Liver (tissue), 9 donors: ENCODE results near the gene MYO9B. TPM values are rescaled to one million over a fixed set of nuclear protein-coding genes. Genes with fewer than 3 reads are reported as not detected.

ENCODE experiments used
- DNase-seq: peaks from one replicate; pipeline ENCODE4 v3.0.0-alpha.2; 2017; ENCODE audit warnings: low spot score
- H3K27ac ChIP-seq, 2 donors: one replicate each; pipeline ENCODE4 v1.7.0; 2013; ENCODE audit warnings: inconsistent platforms in 2 of 2, low read length in 2 of 2, control low read depth in 1 of 2, low read depth in 1 of 2, mild to moderate bottlenecking in 1 of 2
- H3K27me3 ChIP-seq, 4 donors: one replicate each; pipeline versions ENCODE4 v1.6.1 to v1.7.0; 2013; ENCODE audit warnings: low read length in 3 of 4, inconsistent platforms in 1 of 4, mild to moderate bottlenecking in 1 of 4, moderate library complexity in 1 of 4; ENCODE audit not compliant: control insufficient read depth in 4 of 4, insufficient read depth in 4 of 4
- H3K36me3 ChIP-seq, 4 donors: one replicate each; pipeline versions ENCODE4 v1.6.1 to v1.7.0; 2013; ENCODE audit warnings: low read length in 3 of 4, mild to moderate bottlenecking in 3 of 4, low read depth in 1 of 4, moderate library complexity in 1 of 4; ENCODE audit not compliant: control insufficient read depth in 4 of 4, insufficient read depth in 3 of 4
- H3K4me1 ChIP-seq, 4 donors: one replicate each; pipeline versions ENCODE4 v1.6.1 to v1.7.0; 2013; ENCODE audit warnings: low read length in 3 of 4, mild to moderate bottlenecking in 3 of 4, moderate library complexity in 1 of 4; ENCODE audit not compliant: control insufficient read depth in 4 of 4, insufficient read depth in 4 of 4
- H3K4me3 ChIP-seq, 3 donors: one replicate each; pipeline versions ENCODE4 v1.6.1 to v1.7.0; 2013; ENCODE audit warnings: low read length in 3 of 3, control low read depth in 1 of 3, low read depth in 1 of 3, mild to moderate bottlenecking in 1 of 3
- H3K9ac ChIP-seq, 2 donors: one replicate each; pipeline ENCODE4 v1.7.0; 2013; ENCODE audit warnings: low read length in 2 of 2, mild to moderate bottlenecking in 2 of 2, moderate library complexity in 2 of 2, control low read depth in 1 of 2, low read depth in 1 of 2
- H3K9me3 ChIP-seq, 4 donors: one replicate each; pipeline versions ENCODE4 v1.6.1 to v1.7.0; 2013; ENCODE audit warnings: low read length in 3 of 4; ENCODE audit not compliant: control insufficient read depth in 4 of 4
- FOXA1 ChIP-seq: IDR thresholded peaks from 2 replicates; pipeline ENCODE4 v1.6.1; 2016; ENCODE audit warnings: antibody characterized with exemption
- FOXA2 ChIP-seq: IDR thresholded peaks from 2 replicates; pipeline ENCODE4 v1.6.1; 2016; ENCODE audit warnings: antibody characterized with exemption
- GABPA ChIP-seq, 2 donors: IDR thresholded peaks in 1 of 2; conservative IDR thresholded peaks in 1 of 2; 2 replicates each; pipeline ENCODE4 v1.6.1; 2016; ENCODE audit warnings: antibody characterized with exemption in 2 of 2, mild to moderate bottlenecking in 1 of 2, moderate library complexity in 1 of 2
- HNF4A ChIP-seq, 2 donors: conservative IDR thresholded peaks; 2 replicates each; pipeline ENCODE4 v1.6.1; 2016; ENCODE audit warnings: antibody characterized with exemption in 2 of 2, mild to moderate bottlenecking in 2 of 2
- HNF4G ChIP-seq: IDR thresholded peaks from 2 replicates; pipeline ENCODE4 v1.6.1; 2016; ENCODE audit warnings: antibody characterized with exemption
- JUND ChIP-seq, 2 donors: IDR thresholded peaks; 2 replicates each; pipeline ENCODE4 v1.6.1; 2016; ENCODE audit warnings: antibody characterized with exemption in 2 of 2
- NR2F2 ChIP-seq: IDR thresholded peaks from 2 replicates; pipeline ENCODE4 v1.6.1; 2016; ENCODE audit warnings: antibody characterized with exemption
- RAD21 ChIP-seq, 2 donors: IDR thresholded peaks; 2 replicates each; pipeline ENCODE4 v1.6.1; 2016; ENCODE audit warnings: antibody characterized with exemption in 2 of 2, mild to moderate bottlenecking in 2 of 2
- RXRA ChIP-seq, 2 donors: IDR thresholded peaks; 2 replicates each; pipeline ENCODE4 v1.6.1; 2017 to 2018; ENCODE audit warnings: antibody characterized with exemption in 2 of 2, mild to moderate bottlenecking in 1 of 2
- SP1 ChIP-seq: IDR thresholded peaks from 2 replicates; pipeline ENCODE4 v1.6.1; 2018; ENCODE audit warnings: antibody characterized with exemption, mild to moderate bottlenecking
- TAF1 ChIP-seq: conservative IDR thresholded peaks from 2 replicates; pipeline ENCODE4 v1.6.1; 2016; ENCODE audit warnings: antibody characterized with exemption, mild to moderate bottlenecking
- YY1 ChIP-seq: IDR thresholded peaks from 2 replicates; pipeline ENCODE4 v1.6.1; 2016; ENCODE audit warnings: antibody characterized with exemption, mild to moderate bottlenecking
- WGBS: extraction: QIAGEN DNeasy Blood & Tissue Kit; methylation state at CpG from one replicate; pipeline ENCODE4 v1.1.7; 2013; 5-methylcytosine and 5-hydroxymethylcytosine counted together
- polyA plus RNA-seq, 2 donors: library from polyadenylated mRNA; stranded (reverse) in 1 of 2; unstranded in 1 of 2; fragments of 200-250 nt in 1 of 2; fragments of >200 nt in 1 of 2; fragmentation: Nextera tagmentation in 1 of 2; extraction: Ambion mirVana in 1 of 2; gene quantifications; one replicate each; pipeline versions ENCODE4 v1.2.1 to v1.2.3, GENCODE V29; 2013 to 2015
- total RNA-seq, 2 donors: library from RNA; depleted of rRNA; stranded (reverse); fragments of >200 nt; gene quantifications; one replicate each; pipeline ENCODE4 v1.2.3, GENCODE V29; 2014
- TF ChIP-seq, protein P1 (sequence below): fragments of 150-350 bp; IDR thresholded peaks from 2 replicates; pipeline ENCODE4 v1.5.1; 2017; ENCODE audit warnings: improper control_type of control experiment, low read depth, low read length; ENCODE audit not compliant: missing input control
- TF ChIP-seq, protein P2 (sequence below): IDR thresholded peaks from 2 replicates; pipeline ENCODE4 v1.6.1; 2016; ENCODE audit warnings: antibody characterized with exemption, mild to moderate bottlenecking
- TF ChIP-seq, protein P3 (sequence below): IDR thresholded peaks from 2 replicates; pipeline ENCODE4 v1.6.1; 2016; ENCODE audit warnings: antibody characterized with exemption
- TF ChIP-seq, protein P4 (sequence below): IDR thresholded peaks from 2 replicates; pipeline ENCODE4 v1.6.1; 2016; ENCODE audit warnings: antibody characterized with exemption
- TF ChIP-seq, protein P5 (sequence below): IDR thresholded peaks from 2 replicates; pipeline ENCODE4 v1.6.1; 2016; ENCODE audit warnings: antibody characterized with exemption
- donor health status: healthy.
- donor health status: healthy.
- donor health status: healthy.
- donor health status: healthy.
- donor health status: healthy.

MYO9B gene
- total and polyA plus RNA-seq, 4 donors = 9.1 to 32.5 (median 21.0) TPM

DNA sequence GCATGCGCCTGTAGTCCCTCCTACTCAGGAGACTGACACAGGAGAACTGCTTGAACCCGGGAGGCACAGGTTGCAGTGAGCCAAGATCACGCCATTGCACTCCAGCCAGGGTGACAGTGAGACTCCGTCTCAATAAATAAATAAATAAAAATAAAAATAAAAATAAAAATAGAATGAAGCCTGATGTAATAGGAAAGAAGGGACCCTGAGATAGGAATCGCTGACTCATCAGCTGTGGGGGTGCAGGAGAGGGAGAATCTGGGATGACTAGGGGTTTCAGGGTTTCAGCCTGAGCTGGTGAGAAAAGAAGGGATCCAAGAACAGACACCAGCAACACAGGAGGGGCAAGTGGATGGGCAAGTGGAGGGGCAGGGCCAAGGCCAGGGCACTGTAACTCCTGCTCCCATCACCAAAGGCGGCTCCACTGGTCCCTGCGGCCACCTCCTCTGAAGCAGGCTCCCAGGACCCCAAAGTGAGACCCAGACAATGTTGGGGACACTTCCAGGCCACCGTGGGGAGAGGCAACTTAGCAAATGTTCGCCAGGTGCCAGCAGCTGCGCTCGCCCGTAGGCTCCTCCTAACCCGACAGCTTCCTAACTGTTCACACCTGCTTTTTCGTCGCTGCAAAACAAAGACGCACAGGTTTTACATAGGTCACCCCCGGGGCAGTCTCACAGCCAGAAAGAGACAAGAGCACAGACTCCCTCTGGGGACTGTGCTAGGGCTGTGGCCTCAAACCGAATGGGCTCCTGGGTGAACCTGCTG lies 1.5 kb upstream of the MYO9B start:
- peak overlapping the region; percentile 73 to 91 (median 89) for H3K4me3 ChIP-seq
- H3K27ac ChIP-seq = peak overlapping the region in 1 of 2 donors; percentile 71
- no peaks in the 10 kb centered on the region for H3K27me3 ChIP-seq
- no peak for DNase-seq
- no peaks in the 10 kb centered on the region for H3K9me3 ChIP-seq
- no peak for TF ChIP-seq SP1
- no peak for TF ChIP-seq YY1
- TF ChIP-seq NR2F2 = no peak
- no peak for TF ChIP-seq FOXA1
- TF ChIP-seq GABPA (IDR thresholded peaks at IDR 0.05 in 1 of 2, conservative IDR thresholded peaks at IDR 0.05 in 1 of 2) = no peak
- no peak for TF ChIP-seq JUND (IDR thresholded peaks at IDR 0.05)
- TF ChIP-seq TAF1 = no peak
- TF ChIP-seq, protein P1, sequence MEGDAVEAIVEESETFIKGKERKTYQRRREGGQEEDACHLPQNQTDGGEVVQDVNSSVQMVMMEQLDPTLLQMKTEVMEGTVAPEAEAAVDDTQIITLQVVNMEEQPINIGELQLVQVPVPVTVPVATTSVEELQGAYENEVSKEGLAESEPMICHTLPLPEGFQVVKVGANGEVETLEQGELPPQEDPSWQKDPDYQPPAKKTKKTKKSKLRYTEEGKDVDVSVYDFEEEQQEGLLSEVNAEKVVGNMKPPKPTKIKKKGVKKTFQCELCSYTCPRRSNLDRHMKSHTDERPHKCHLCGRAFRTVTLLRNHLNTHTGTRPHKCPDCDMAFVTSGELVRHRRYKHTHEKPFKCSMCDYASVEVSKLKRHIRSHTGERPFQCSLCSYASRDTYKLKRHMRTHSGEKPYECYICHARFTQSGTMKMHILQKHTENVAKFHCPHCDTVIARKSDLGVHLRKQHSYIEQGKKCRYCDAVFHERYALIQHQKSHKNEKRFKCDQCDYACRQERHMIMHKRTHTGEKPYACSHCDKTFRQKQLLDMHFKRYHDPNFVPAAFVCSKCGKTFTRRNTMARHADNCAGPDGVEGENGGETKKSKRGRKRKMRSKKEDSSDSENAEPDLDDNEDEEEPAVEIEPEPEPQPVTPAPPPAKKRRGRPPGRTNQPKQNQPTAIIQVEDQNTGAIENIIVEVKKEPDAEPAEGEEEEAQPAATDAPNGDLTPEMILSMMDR = no peak
- TF ChIP-seq RXRA (IDR thresholded peaks at IDR 0.05) = no peak
- TF ChIP-seq, protein P2, sequence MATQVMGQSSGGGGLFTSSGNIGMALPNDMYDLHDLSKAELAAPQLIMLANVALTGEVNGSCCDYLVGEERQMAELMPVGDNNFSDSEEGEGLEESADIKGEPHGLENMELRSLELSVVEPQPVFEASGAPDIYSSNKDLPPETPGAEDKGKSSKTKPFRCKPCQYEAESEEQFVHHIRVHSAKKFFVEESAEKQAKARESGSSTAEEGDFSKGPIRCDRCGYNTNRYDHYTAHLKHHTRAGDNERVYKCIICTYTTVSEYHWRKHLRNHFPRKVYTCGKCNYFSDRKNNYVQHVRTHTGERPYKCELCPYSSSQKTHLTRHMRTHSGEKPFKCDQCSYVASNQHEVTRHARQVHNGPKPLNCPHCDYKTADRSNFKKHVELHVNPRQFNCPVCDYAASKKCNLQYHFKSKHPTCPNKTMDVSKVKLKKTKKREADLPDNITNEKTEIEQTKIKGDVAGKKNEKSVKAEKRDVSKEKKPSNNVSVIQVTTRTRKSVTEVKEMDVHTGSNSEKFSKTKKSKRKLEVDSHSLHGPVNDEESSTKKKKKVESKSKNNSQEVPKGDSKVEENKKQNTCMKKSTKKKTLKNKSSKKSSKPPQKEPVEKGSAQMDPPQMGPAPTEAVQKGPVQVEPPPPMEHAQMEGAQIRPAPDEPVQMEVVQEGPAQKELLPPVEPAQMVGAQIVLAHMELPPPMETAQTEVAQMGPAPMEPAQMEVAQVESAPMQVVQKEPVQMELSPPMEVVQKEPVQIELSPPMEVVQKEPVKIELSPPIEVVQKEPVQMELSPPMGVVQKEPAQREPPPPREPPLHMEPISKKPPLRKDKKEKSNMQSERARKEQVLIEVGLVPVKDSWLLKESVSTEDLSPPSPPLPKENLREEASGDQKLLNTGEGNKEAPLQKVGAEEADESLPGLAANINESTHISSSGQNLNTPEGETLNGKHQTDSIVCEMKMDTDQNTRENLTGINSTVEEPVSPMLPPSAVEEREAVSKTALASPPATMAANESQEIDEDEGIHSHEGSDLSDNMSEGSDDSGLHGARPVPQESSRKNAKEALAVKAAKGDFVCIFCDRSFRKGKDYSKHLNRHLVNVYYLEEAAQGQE = no peak
- TF ChIP-seq FOXA2 = no peak
- TF ChIP-seq HNF4A (conservative IDR thresholded peaks at IDR 0.05) = no peak
- TF ChIP-seq, protein P3, sequence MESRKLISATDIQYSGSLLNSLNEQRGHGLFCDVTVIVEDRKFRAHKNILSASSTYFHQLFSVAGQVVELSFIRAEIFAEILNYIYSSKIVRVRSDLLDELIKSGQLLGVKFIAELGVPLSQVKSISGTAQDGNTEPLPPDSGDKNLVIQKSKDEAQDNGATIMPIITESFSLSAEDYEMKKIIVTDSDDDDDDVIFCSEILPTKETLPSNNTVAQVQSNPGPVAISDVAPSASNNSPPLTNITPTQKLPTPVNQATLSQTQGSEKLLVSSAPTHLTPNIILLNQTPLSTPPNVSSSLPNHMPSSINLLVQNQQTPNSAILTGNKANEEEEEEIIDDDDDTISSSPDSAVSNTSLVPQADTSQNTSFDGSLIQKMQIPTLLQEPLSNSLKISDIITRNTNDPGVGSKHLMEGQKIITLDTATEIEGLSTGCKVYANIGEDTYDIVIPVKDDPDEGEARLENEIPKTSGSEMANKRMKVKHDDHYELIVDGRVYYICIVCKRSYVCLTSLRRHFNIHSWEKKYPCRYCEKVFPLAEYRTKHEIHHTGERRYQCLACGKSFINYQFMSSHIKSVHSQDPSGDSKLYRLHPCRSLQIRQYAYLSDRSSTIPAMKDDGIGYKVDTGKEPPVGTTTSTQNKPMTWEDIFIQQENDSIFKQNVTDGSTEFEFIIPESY = no peak
- TF ChIP-seq, protein P4, sequence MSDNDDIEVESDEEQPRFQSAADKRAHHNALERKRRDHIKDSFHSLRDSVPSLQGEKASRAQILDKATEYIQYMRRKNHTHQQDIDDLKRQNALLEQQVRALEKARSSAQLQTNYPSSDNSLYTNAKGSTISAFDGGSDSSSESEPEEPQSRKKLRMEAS = no peak
- peaks cover 0 to 2% (median under 1%) of the 10 kb centered on the region in 4 donors for H3K36me3 ChIP-seq
- WGBS = 56% methylated on average over 18 of the region's 18 CpGs
- H3K4me1 ChIP-seq = peaks cover 3 to 43% (median 33%) of the 10 kb centered on the region in 4 donors
- H3K9ac ChIP-seq = no peak overlapping the region

DNA sequence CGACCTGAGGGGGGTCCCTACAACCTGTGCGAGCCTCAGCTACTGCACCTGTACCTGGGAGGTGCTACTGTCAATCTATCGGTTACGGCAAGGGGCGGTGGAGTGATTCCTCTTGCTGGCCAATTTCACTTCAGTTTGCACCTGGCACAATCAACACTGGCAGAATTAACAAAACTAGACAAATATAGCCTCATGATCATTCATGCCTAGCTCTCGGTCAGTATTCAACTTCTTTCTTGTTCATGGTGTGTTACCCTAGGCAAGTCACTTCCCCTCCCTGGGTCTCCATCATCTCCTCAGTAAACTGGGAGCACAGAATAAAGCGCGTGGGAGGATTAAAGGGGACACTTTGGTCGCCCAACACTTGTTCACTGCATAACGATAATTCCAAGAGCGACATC lies 943 bp upstream of the MYO9B start:
- Histone ChIP-seq H3K36me3 (peaks cover 0 to 2% (median 0%) of the 10 kb centered on the region in 4 donors), H3K9me3 (no peaks in the 10 kb centered on the region), H3K4me1 (peaks cover 3 to 47% (median 33%) of the 10 kb centered on the region in 4 donors), H3K4me3 (peak overlapping the region; percentile 73 to 91 (median 89)), H3K27ac (peak overlapping the region; percentile 71 to 78), H3K27me3 (no peaks in the 10 kb centered on the region), H3K9ac (peak overlapping the region; percentile 70 to 83)
- DNase-seq = no peak
- WGBS = 8% methylated on average over 11 of the region's 11 CpGs
- TF ChIP-seq, protein P3 = no peak
- no peak for TF ChIP-seq GABPA (IDR thresholded peaks at IDR 0.05 in 1 of 2, conservative IDR thresholded peaks at IDR 0.05 in 1 of 2)
- no peak for TF ChIP-seq HNF4G
- TF ChIP-seq, protein P2 = no peak
- no peak for TF ChIP-seq HNF4A (conservative IDR thresholded peaks at IDR 0.05)
- no peak for TF ChIP-seq NR2F2
- TF ChIP-seq YY1 = no peak
- TF ChIP-seq RAD21 (IDR thresholded peaks at IDR 0.05) = no peak
- no peak for TF ChIP-seq JUND (IDR thresholded peaks at IDR 0.05)
- no peak for TF ChIP-seq FOXA1
- TF ChIP-seq, protein P5, sequence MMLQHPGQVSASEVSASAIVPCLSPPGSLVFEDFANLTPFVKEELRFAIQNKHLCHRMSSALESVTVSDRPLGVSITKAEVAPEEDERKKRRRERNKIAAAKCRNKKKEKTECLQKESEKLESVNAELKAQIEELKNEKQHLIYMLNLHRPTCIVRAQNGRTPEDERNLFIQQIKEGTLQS = no peak
- TF ChIP-seq SP1 = no peak
